Mesothelial cell of epicardium (in vitro differentiated cells): Measurements from ENCODE around the gene UQCR11. TPM values are rescaled to one million over a fixed set of nuclear protein-coding genes. Genes with fewer than 3 reads are reported as not detected.

ENCODE experiments used
- DNase-seq, 2 experiments: peaks; one replicate each; pipeline ENCODE4 v3.0.0; 2021; ENCODE audit warnings: low spot score in 2 of 2; ENCODE audit not compliant: unreplicated experiment in 2 of 2
- H3K27ac Mint-ChIP-seq: 2 replicates; pipeline ENCODE4 v1.8.0; 2021; ENCODE audit warnings: mixed read lengths
- H3K27me3 Mint-ChIP-seq: 2 replicates; pipeline ENCODE4 v1.8.0; 2021; ENCODE audit warnings: low read depth, mixed read lengths
- H3K36me3 Mint-ChIP-seq: 2 replicates; pipeline ENCODE4 v1.8.0; 2021; ENCODE audit warnings: mixed read lengths
- H3K4me1 Mint-ChIP-seq: 2 replicates; pipeline ENCODE4 v1.8.0; 2021; ENCODE audit warnings: mixed read lengths
- H3K4me3 Mint-ChIP-seq: 2 replicates; pipeline ENCODE4 v1.8.0; 2021; ENCODE audit warnings: mild to moderate bottlenecking, moderate library complexity, mixed read lengths
- H3K9me3 Mint-ChIP-seq: 2 replicates; pipeline ENCODE4 v1.8.0; 2021; ENCODE audit warnings: mixed read lengths
- CTCF ChIP-seq: fragments of 200-600 bp; sonication (generic); IDR thresholded peaks from one replicate; pipeline ENCODE4 v1.5.0; 2021; ENCODE audit warnings: antibody characterized with exemption; ENCODE audit not compliant: unreplicated experiment
- total RNA-seq: library from RNA; stranded (reverse); gene quantifications from 3 replicates; pipeline ENCODE4 v1.2.1, GENCODE V29; 2021

The UQCR11 gene
- total RNA-seq, 1 donor from 2014 or later = 143 TPM

- DNase-seq = no peak
- TF ChIP-seq CTCF = no peak
- peaks cover 4% of the 10 kb centered on the region for H3K4me1 Mint-ChIP-seq
- peaks cover 9% of the 10 kb centered on the region for H3K27me3 Mint-ChIP-seq
- H3K9me3 Mint-ChIP-seq = no peaks in the 10 kb centered on the region
- H3K27ac Mint-ChIP-seq = peak overlapping the region; percentile 27
- no peaks in the 10 kb centered on the region for H3K36me3 Mint-ChIP-seq
- H3K4me3 Mint-ChIP-seq = peak overlapping the region; percentile 55
Observed at GRCh38 chr19:1569997-1570396, 35.3 kb downstream of the UQCR11 start.

- Mint-ChIP-seq H3K27me3 (peaks cover 9% of the 10 kb centered on the region), H3K36me3 (peaks cover 4% of the 10 kb centered on the region), H3K9me3 (no peaks in the 10 kb centered on the region), H3K27ac (peak within 1 kb of the TSS; percentile 83), H3K4me1 (peaks cover 8% of the 10 kb centered on the region), H3K4me3 (peak within 1 kb of the TSS; percentile 68)
- no peak for TF ChIP-seq CTCF
- DNase-seq = peak; percentile 80 to 87
Observed at GRCh38 chr19:1568320-1569019, 36.8 kb downstream of the UQCR11 start, which contains the start of gene MEX3D. TSS of gene MEX3D (minus strand) at chr19:1568325. CDS start at chr19:1568058, 267 bp downstream.

- H3K4me1 Mint-ChIP-seq = peaks cover 8% of the 10 kb centered on the region
- no peak for DNase-seq
- H3K36me3 Mint-ChIP-seq = peaks cover 9% of the 10 kb centered on the region
- peaks cover 9% of the 10 kb centered on the region for H3K27me3 Mint-ChIP-seq
- no peak for TF ChIP-seq CTCF
- no peaks in the 10 kb centered on the region for H3K9me3 Mint-ChIP-seq
- no peak overlapping the region for H3K27ac Mint-ChIP-seq
- H3K4me3 Mint-ChIP-seq = no peak overlapping the region
Observed at GRCh38 chr19:1567848-1568227, 37.4 kb downstream of the UQCR11 start.

GRCh38 chr19:1567116-1567847 is 38.0 kb downstream of the UQCR11 start:
- Mint-ChIP-seq H3K4me3 (peak overlapping the region; percentile 68), H3K27me3 (peaks cover 9% of the 10 kb centered on the region), H3K27ac (peak overlapping the region; percentile 83), H3K9me3 (no peaks in the 10 kb centered on the region), H3K4me1 (peaks cover 8% of the 10 kb centered on the region), H3K36me3 (peaks cover 10% of the 10 kb centered on the region)
- peak in 1 of 2 experiments; percentile 64 for DNase-seq
- TF ChIP-seq CTCF = no peak

GRCh38 chr19:1566392-1567115 is 38.7 kb downstream of the UQCR11 start:
- peak overlapping the region; percentile 66 for H3K4me3 Mint-ChIP-seq
- peak in 1 of 2 experiments; percentile 72 for DNase-seq
- peaks cover 10% of the 10 kb centered on the region for H3K36me3 Mint-ChIP-seq
- TF ChIP-seq CTCF = no peak
- no peaks in the 10 kb centered on the region for H3K9me3 Mint-ChIP-seq
- no peak overlapping the region for H3K27ac Mint-ChIP-seq
- peaks cover 8% of the 10 kb centered on the region for H3K4me1 Mint-ChIP-seq
- H3K27me3 Mint-ChIP-seq = peaks cover 9% of the 10 kb centered on the region
